Measurements from ENCODE around the gene SOX13.
A peak's percentile ranks its signal among the peaks of the same experiment; 100 is the strongest.

The SOX13 gene

GRCh38 chr1:204108312-204109141, 35.6 kb downstream of the SOX13 start:
- no peak for ATAC-seq
- no peak for DNase-seq

GRCh38 chr1:204110894-204111633, 38.1 kb downstream of the SOX13 start:
- no peak for DNase-seq
- no peak for ATAC-seq

- ATAC-seq (no peak), DNase-seq (no peak)
Measured at GRCh38 chr1:204112876-204113730, 40.2 kb downstream of the SOX13 start.

GRCh38 chr1:204113896-204114295, 41.0 kb downstream of the SOX13 start:
- ATAC-seq: no peak
- DNase-seq: no peak

- DNase-seq (no peak), ATAC-seq (no peak)
Measured at GRCh38 chr1:204114606-204115005, 41.7 kb downstream of the SOX13 start.

GRCh38 chr1:204115116-204115515, 42.2 kb downstream of the SOX13 start:
- DNase-seq: no peak
- no peak for ATAC-seq

- no peak for ATAC-seq
Measured at GRCh38 chr1:204116539-204116938, 43.6 kb downstream of the SOX13 start.

GRCh38 chr1:204121840-204122555, 49.1 kb downstream of the SOX13 start:
- ATAC-seq (no peak), DNase-seq (no peak)

More at GRCh38 chr1:204116539-204116938, 43.6 kb downstream of the SOX13 start:
- DNase-seq: no peak

- DNase-seq (no peak), ATAC-seq (no peak)
Measured at GRCh38 chr1:204123376-204123775, 50.5 kb downstream of the SOX13 start.

GRCh38 chr1:204124639-204125038, 51.7 kb downstream of the SOX13 start:
- ATAC-seq (no peak), DNase-seq (no peak)

- no peak for DNase-seq
- no peak for ATAC-seq
Measured at GRCh38 chr1:204125759-204126351, 52.9 kb downstream of the SOX13 start.

- DNase-seq: no peak
- no peak for ATAC-seq
Measured at GRCh38 chr1:204126386-204126785, 53.5 kb downstream of the SOX13 start.

GRCh38 chr1:204126956-204127355, 54.0 kb downstream of the SOX13 start:
- ATAC-seq (no peak), DNase-seq (no peak)

- ATAC-seq (no peak), DNase-seq (peak; percentile 45)
Measured at GRCh38 chr1:204127597-204128242, 54.8 kb downstream of the SOX13 start.

- no peak for ATAC-seq
Measured at GRCh38 chr1:204128464-204128963, 55.6 kb downstream of the SOX13 start.

GRCh38 chr1:204128964-204129896, 56.3 kb downstream of the SOX13 start:
- ATAC-seq (peak; percentile 84), DNase-seq (peak; percentile 68)

More at GRCh38 chr1:204128464-204128963, 55.6 kb downstream of the SOX13 start:
- DNase-seq: no peak

- ATAC-seq: no peak
- no peak for DNase-seq
Measured at GRCh38 chr1:204130178-204130577, 57.3 kb downstream of the SOX13 start.

GRCh38 chr1:204130981-204131892, 58.3 kb downstream of the SOX13 start:
- ATAC-seq: no peak
- no peak for DNase-seq

Data from stimulated activated naive CD8-positive, alpha-beta T cell treated with anti-CD3 and anti-CD28 coated beads, Interleukin-15, Interleukin-2, amounts not matched to agents 100 U/mL and 50 U/mL, for 24 hours (primary cell).